GM12892 (cell line): ENCODE results near the gene SHANK1.

Source experiments
- DNase-seq: peaks from one replicate; pipeline ENCODE4 v3.0.0; 2011; ENCODE audit not compliant: insufficient read length
- FAIRE-seq: peaks from 2 replicates; lab custom pipeline; 2011; peaks lifted over from hg19 to GRCh38; lab: Jason Lieb, UNC
- POLR2A ChIP-seq: IDR thresholded peaks from 2 replicates; pipeline ENCODE4 v1.6.1; 2011; ENCODE audit warnings: low read depth, low read length, control low read depth
- POLR2AphosphoS5 ChIP-seq: IDR thresholded peaks from 2 replicates; pipeline ENCODE4 v1.6.1; 2011; ENCODE audit warnings: low read depth, low read length, control low read depth
- TAF1 ChIP-seq: IDR thresholded peaks from 2 replicates; pipeline ENCODE4 v1.6.1; 2011; ENCODE audit warnings: low read depth, mild to moderate bottlenecking, control low read depth, low read length, borderline replicate concordance

The SHANK1 gene

DNA sequence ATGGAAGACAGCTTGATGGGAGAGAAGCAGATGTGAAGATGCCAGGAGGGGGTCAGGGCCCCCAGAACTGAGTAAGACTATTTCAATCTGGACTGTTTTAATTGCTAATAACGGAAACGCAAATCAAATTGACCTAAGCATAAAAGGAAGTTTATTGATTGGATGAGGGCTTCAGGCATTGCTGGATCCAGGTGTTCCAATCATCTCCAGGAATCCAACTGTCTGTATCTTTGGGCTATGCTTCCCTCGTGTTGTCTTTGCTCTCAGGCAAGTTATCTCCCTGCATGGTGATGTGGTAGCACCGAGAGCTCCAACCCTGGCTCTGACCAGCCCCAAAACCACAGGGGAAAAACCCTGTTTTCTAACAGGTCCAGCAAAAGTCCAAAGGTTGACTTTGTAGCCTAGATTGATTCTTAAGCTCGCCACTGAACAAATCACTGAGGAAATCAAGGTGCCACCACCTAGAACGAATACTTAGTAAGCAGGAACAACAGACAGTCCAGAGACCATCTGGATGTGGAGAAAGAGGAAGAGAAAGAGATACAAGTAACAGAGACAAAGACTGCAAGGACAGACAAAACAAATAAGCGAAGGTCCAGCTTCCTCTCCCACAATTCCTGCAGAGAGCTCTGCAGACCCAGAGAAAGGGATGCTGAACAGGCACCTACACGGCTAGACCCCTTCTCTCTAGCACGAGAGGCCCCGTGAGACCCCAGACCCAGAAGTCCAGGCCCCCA lies 71.6 kb downstream of the SHANK1 start:
- DNase-seq: no peak
- FAIRE-seq: no peak
- no peak for TF ChIP-seq TAF1
- TF ChIP-seq POLR2AphosphoS5: no peak
- no peak for TF ChIP-seq POLR2A

DNA sequence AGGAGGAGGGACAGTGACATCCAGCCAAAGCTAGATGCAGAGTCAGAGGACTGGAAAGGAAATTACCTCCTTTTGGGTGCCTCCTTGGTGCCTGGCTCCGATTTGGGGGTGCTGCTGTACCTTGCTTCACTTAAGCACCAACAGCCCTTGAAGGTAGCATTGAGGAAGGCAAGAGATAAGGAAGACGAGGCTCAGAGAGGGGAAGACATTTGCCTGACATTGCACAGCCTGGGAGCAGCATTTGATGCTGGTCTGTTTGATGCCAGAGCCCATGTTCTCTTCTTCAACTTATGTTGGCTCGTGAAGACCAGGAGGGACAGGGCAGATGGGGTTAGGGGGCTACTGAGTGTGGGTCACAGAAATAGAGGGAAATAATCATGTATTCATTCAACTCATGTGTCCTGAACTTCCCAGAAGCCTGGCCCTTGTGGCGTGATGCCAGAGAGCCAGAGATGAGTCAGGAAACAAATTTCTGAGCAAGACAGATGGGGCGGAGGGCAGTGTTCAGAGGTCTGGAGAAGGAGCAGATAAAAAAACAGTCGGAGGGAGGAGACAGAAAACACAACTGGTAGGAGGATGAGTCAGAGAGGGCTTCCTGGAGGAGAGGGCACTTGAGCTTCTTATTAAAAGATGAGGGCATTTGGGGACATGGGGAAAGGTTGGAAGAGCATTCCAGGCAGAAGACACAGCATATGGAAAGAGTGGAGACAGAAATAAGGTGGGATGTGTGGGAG lies 73.4 kb downstream of the SHANK1 start:
- DNase-seq: no peak
- no peak for FAIRE-seq
- TF ChIP-seq TAF1 (no peak), POLR2AphosphoS5 (no peak), POLR2A (no peak)

DNA sequence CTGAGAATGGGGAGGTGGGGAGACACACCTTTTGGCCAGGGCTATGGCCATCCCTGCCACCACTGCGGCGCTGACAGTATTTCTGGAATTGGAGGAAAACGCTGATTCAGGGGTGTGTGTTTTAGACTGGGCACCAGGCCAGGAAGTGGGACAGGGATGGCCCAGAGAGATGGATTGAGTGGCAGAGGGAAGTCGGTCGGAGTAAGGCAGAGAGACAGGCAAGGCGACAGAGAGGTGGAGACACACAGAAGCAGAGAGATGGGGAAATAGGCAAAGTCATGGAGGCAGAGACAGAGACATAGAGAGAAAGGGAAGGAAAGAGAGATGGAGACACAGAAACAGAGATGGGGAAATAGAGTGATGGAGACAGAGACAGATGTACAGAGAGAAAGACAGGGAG lies 74.5 kb downstream of the SHANK1 start:
- no peak for FAIRE-seq

DNA sequence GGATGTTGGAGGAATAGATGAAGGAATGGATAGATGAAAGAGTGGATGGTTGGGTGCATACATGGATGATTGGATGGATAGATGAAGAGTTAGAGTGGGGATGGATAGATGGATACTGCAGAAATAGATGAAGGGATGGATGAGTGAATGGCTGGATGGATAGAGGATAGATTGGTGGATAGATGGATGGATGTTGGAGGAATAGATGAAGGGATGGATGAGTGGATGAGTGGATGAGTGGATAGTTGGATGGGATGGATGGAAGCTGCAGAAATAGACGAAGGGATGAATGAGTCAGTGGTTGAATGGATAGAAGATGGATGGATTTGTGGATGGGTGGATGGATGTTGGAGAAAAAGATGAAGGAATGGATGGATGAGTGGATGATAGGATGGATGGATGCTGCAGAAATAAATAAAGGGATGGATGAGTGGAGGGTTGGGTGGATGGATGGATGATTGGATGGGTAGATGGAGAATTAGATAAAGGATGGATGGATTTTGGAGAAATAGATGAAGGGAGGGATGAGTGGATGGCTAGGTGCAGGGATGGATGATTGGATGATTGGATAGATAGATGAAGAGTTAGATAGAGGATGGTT lies 75.2 kb downstream of the SHANK1 start:
- DNase-seq (no peak), FAIRE-seq (no peak)
- TF ChIP-seq POLR2A: no peak
- TF ChIP-seq TAF1: no peak
- no peak for TF ChIP-seq POLR2AphosphoS5

More for the DNA sequence above, 74.5 kb downstream of the SHANK1 start:
- TF ChIP-seq TAF1 (no peak), POLR2AphosphoS5 (no peak), POLR2A (no peak)
- DNase-seq: no peak

DNA sequence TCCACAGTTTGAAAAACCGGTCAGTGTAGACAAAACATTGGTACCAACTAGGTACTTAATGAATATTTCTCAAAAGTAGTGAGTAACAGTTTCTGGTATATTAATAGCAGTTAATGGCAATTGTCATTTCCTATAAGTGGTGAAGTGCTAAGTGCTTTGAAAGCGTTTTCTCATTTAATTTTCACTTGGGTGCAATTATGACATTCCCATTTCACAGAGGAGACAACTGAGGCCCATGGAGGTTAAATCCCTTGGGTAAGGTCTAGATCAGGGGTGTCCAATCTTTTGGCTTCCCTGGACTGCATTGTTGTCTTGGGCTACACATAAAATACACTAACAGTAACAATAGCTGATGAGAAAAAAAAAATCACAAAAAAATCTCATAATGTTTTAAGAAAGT lies 79.2 kb downstream of the SHANK1 start:
- TF ChIP-seq TAF1 (no peak), POLR2AphosphoS5 (no peak), POLR2A (no peak)
- no peak for DNase-seq
- no peak for FAIRE-seq

DNA sequence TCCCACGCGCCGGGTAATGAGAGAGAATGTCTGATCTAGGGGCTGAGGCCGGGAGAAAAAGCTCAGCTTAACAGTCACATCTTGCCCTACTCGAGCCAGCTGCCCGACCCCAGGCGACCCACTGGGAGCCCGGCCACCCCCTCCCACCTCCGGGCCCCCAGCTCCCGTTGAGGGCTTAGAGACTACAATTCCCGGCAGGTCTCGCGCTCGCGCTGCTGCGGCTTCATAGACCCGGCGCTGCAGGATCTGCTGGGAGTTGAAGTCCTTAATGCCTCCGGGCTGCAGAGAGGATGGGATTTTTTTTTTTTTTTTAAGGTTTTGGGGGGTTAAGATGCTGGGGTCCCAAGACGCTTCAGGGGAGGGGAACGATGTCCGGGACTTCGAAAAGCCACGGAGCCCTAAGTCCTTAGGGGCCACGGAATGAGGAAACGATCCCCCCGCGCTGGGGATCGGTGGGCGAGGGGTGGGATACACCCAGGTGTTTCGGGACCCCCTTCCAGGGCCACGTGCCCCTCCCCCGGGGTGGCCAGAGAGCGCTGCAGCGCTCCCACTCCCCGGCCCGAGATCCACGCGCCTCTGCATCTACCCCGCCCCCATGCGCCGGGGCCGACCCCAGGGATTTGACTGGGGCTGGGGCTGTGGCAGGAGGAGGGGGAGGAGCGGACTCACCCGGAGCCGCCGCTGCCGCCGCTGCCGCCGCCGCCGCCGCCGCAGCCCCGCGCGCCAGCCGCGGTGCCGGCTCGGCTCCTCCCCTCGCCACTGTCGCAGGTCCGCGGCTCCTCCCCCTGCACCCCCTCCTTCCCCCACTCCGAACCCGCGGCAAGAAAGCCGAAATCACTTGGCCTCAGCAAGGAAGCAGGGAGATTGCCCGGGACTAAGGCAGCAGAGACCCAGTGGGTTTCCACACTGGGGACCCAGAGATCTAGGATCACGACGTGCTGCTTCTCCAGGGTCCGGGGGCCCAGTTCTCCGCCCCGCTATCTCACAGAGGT lies 80.2 kb downstream of the SHANK1 start, which contains the start of gene SYT3:
Gene SYT3, minus strand, starts transcription at position 761 of the 992 bp plus-strand sequence. CDS start 2,470 bp downstream, outside the sequence.
- DNase-seq: no peak
- no peak for TF ChIP-seq POLR2A
- no peak for TF ChIP-seq TAF1
- TF ChIP-seq POLR2AphosphoS5: no peak
- no peak for FAIRE-seq

DNA sequence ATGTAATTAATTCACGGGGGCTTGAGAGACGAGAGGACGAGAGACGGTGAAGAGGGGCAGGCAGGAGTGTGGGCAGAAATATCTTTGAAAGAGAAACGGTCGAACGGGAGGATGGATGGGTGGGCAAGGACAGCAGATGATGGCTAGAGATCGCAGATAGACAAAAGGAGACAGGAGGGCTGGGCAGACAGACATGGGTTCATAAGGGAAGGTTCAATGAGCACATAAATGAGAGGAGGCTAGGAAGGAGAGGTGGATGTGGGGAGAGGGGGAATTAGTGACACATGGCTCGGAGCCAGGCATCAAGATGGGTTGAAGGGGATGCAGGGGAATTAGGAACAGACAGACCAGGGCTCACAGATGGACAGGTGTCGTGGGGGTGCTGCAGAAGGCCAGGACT lies 81.0 kb downstream of the SHANK1 start:
- no peak for FAIRE-seq
- no peak for DNase-seq
- no peak for TF ChIP-seq POLR2A
- no peak for TF ChIP-seq POLR2AphosphoS5
- TF ChIP-seq TAF1: no peak

DNA sequence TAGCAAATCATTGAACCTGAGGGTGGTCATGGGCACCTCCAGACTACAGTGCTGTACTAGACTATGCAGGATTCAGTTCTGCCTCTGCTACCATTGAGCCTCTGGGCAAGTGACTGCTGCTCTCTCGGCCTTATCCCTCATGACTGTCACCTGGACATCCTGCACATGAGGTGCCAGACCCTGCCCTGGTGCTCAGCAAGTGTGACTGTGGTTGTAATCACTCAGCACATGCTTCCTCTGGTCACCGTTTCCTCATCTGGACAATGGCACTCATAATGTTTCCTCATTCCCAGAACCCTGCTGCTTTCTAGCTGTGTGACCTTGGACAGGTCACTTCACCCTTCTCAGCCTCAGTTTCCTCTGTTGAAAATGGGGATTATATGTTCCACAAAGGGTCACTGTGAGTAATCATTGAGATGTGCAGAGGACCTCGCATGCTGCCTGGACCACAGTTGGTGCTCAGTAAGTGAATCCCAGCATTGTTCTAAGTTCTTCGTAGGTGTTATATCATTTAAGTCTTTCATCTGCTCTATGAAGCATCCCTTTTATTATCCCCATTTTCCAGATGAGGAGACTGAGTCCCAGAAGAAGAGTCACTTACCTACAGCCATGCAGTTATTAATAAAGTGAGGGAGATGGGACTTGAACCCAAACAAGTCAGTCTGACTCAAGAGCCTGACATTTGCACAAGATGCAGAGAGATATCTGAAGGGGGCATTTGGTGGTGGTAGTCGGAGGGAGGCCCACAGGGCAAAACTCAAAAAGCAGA lies 83.1 kb downstream of the SHANK1 start:
- no peak for FAIRE-seq
- no peak for TF ChIP-seq TAF1
- no peak for TF ChIP-seq POLR2AphosphoS5
- TF ChIP-seq POLR2A: no peak
- no peak for DNase-seq

DNA sequence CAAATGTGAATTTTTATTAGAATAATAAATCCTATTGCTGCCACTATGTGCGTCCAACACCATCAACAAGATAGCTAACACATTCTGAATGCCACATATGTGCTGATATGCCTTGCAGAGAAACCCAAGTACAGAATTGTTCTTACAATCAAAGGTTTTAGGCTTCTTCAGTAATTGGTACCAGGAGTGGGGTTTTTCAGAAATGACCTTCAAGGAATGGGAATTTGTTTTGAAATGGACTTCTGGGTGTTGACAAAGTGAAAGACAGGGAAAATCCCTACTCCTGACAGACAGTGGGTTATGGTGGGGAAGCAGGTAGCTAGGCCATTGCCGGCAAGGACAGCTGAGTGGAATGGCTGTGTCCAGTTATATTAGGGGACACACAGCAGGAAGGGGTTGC lies 85.6 kb downstream of the SHANK1 start:
- DNase-seq (no peak), FAIRE-seq (no peak)
- TF ChIP-seq TAF1: no peak
- no peak for TF ChIP-seq POLR2AphosphoS5
- TF ChIP-seq POLR2A: no peak

DNA sequence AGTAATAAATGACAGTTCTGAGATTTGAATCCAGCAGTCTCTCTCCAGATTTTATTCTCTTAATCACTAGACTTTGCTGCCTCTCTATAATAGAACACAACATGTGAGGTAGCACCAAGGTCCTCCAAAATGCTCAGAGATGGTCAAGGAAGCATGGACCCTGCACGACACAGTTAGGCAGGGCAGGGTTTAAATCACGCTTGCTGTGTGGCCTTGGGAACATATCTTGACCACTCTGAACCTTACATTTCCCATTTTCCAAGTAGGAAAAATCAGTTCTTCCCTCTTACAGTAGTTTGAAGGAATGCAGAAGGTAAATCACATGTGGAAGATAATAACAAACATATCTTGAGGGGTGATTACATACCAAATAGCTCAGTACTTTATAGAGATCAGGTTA lies 86.2 kb downstream of the SHANK1 start:
- TF ChIP-seq POLR2AphosphoS5 (no peak), TAF1 (no peak), POLR2A (no peak)
- DNase-seq (no peak), FAIRE-seq (no peak)
